ENCODE data around the gene TCF25.

DNA sequence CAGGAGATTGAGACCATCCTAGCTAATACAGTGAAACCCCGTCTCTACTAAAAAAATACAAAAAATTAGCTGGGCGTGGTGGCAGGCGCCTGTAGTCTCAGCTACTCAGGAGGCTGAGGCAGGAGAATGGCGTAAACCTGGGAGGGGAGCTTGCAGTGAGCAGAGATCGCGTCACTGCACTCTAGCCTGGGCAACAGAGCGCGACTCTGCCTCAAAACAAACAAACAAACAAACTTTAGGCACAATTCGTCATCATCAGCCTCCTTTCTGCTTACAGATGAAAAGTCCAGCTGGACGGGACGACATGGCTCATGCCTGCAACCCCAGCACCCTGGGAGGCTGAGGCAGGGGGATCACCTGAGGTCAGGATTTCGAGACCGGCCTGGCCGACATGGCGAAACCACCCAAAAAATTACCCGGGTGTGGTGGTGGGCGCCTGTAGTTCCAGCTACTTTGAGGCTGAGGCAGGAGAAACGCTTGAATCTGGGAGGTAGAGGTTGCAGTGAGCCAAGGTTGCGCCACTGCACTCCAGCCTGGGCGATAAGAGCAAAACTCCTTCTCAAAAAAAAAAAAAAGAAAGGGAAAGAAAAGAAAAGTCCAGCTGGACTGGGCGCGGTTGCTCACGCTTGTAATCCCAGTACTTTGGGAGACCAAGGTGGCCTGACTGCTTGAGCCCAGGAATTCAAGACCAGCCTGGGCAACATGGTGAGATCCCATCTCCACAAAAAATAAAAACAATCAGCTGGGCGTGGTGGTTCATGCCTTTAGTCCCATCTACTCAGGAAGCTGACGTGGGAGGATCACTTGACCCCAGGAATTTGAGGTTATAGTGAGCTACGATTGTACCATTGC lies 46.6 kb upstream of the TCF25 start:
- TF ChIP-seq, protein P1, sequence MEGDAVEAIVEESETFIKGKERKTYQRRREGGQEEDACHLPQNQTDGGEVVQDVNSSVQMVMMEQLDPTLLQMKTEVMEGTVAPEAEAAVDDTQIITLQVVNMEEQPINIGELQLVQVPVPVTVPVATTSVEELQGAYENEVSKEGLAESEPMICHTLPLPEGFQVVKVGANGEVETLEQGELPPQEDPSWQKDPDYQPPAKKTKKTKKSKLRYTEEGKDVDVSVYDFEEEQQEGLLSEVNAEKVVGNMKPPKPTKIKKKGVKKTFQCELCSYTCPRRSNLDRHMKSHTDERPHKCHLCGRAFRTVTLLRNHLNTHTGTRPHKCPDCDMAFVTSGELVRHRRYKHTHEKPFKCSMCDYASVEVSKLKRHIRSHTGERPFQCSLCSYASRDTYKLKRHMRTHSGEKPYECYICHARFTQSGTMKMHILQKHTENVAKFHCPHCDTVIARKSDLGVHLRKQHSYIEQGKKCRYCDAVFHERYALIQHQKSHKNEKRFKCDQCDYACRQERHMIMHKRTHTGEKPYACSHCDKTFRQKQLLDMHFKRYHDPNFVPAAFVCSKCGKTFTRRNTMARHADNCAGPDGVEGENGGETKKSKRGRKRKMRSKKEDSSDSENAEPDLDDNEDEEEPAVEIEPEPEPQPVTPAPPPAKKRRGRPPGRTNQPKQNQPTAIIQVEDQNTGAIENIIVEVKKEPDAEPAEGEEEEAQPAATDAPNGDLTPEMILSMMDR (IDR thresholded peaks at IDR 0.05; ENCODE audit: insufficient read depth, low read depth, low read length) = no peak
- TF ChIP-seq EZH2 (IDR thresholded peaks at IDR 0.05; ENCODE audit: insufficient read depth, low read length) = no peak

All from astrocyte (in vitro differentiated cells and primary cell).